HepG2 (cell line): ENCODE measurements around the gene MEA1. TPM values are rescaled to one million over a fixed set of nuclear protein-coding genes. Genes with fewer than 3 reads are reported as not detected.

Experiments used
- IRF9 ChIP-seq: sonication (generic); formaldehyde crosslinking; IDR thresholded peaks from 2 replicates; pipeline ENCODE4 v1.8.0; 2022; ENCODE audit warnings: missing genetic modification reagents, mild to moderate bottlenecking, borderline replicate concordance
- ISL2 ChIP-seq: sonication (generic); formaldehyde crosslinking; IDR thresholded peaks from 2 replicates; pipeline ENCODE4 v1.5.0; 2020; ENCODE audit warnings: missing genetic modification reagents
- LCORL ChIP-seq, 2 experiments: fragments of 450-650 bp in 1 of 2; sonication (generic) in 1 of 2; formaldehyde crosslinking in 1 of 2; IDR thresholded peaks; 2 replicates each; pipeline versions ENCODE4 v1.5.0 to v1.6.1; 2017 to 2020; ENCODE audit warnings: antibody characterized with exemption in 1 of 2, missing genetic modification reagents in 1 of 2
- NFATC3 ChIP-seq: sonication (generic); formaldehyde crosslinking; IDR thresholded peaks from 2 replicates; pipeline ENCODE4 v1.5.1; 2020; ENCODE audit warnings: mild to moderate bottlenecking, missing genetic modification reagents
- PTBP1 ChIP-seq: fragments of 200-400 bp; formaldehyde crosslinking; IDR thresholded peaks from 2 replicates; pipeline ENCODE4 v1.6.1; 2018; ENCODE audit warnings: low read length, low read depth; ENCODE audit not compliant: poor library complexity, severe bottlenecking
- RELA ChIP-seq: sonication (generic); formaldehyde crosslinking; IDR thresholded peaks from 2 replicates; pipeline ENCODE4 v1.4.0; 2020; ENCODE audit warnings: missing genetic modification reagents
- U2AF1 ChIP-seq: fragments of 200-400 bp; formaldehyde crosslinking; optimal IDR thresholded peaks from 2 replicates; pipeline ENCODE3; 2017; ENCODE audit warnings: mild to moderate bottlenecking, low read depth, low read length
- ZFY ChIP-seq: sonication (generic); formaldehyde crosslinking; IDR thresholded peaks from 2 replicates; pipeline ENCODE4 v1.4.0; 2020; ENCODE audit warnings: missing genetic modification reagents
- ZNF460 ChIP-seq: sonication (generic); formaldehyde crosslinking; IDR thresholded peaks from 2 replicates; pipeline ENCODE4 v1.5.1; 2020; ENCODE audit warnings: missing genetic modification reagents, mild to moderate bottlenecking, borderline replicate concordance
- ZNF576 ChIP-seq: sonication (generic); formaldehyde crosslinking; IDR thresholded peaks from 2 replicates; pipeline ENCODE4 v1.4.0; 2020; ENCODE audit warnings: mild to moderate bottlenecking, missing genetic modification reagents
- ZNF646 ChIP-seq: sonication (generic); formaldehyde crosslinking; IDR thresholded peaks from 2 replicates; pipeline ENCODE4 v1.9.0; 2021; ENCODE audit warnings: mild to moderate bottlenecking, missing genetic modification reagents
- ZNF782 ChIP-seq: sonication (generic); formaldehyde crosslinking; IDR thresholded peaks from 2 replicates; pipeline ENCODE4 v1.4.0; 2020; ENCODE audit warnings: missing genetic modification reagents, mild to moderate bottlenecking, borderline replicate concordance
- polyA plus RNA-seq, 8 experiments: library from polyadenylated mRNA; depleted of rRNA in 3 of 8; stranded (reverse) in 7 of 8; unstranded in 1 of 8; fragments of >200 nt; fragmentation: Illumina TruSeq in 4 of 8; extraction: Trizol in 4 of 8; gene quantifications; 2 replicates each; pipeline versions ENCODE4 v1.2.1 to v1.2.3, GENCODE V29; 2011 to 2016; ENCODE audit warnings: low read depth in 4 of 8, missing spikeins in 1 of 8, mixed read lengths in 1 of 8; ENCODE audit not compliant: insufficient read depth in 1 of 8
- total RNA-seq, 5 experiments: library from RNA; depleted of rRNA; stranded (reverse); fragments of >200 nt; fragmentation: Illumina TruSeq; extraction: Trizol; gene quantifications; 2 replicates each; pipeline ENCODE4 v1.2.3, GENCODE V29; 2016; ENCODE audit warnings: low read depth in 1 of 5
- TF ChIP-seq, protein P1 (sequence below): sonication (generic); formaldehyde crosslinking; IDR thresholded peaks from 2 replicates; pipeline ENCODE4 v1.9.0; 2021; ENCODE audit warnings: missing genetic modification reagents, borderline replicate concordance

The MEA1 gene
- total and polyA plus RNA-seq, 2 of the 13 experiments (the other 11 are each of a cell fraction or from before 2014, with no cell fraction given): 75.6 to 86.2 TPM

- TF ChIP-seq, protein P1, sequence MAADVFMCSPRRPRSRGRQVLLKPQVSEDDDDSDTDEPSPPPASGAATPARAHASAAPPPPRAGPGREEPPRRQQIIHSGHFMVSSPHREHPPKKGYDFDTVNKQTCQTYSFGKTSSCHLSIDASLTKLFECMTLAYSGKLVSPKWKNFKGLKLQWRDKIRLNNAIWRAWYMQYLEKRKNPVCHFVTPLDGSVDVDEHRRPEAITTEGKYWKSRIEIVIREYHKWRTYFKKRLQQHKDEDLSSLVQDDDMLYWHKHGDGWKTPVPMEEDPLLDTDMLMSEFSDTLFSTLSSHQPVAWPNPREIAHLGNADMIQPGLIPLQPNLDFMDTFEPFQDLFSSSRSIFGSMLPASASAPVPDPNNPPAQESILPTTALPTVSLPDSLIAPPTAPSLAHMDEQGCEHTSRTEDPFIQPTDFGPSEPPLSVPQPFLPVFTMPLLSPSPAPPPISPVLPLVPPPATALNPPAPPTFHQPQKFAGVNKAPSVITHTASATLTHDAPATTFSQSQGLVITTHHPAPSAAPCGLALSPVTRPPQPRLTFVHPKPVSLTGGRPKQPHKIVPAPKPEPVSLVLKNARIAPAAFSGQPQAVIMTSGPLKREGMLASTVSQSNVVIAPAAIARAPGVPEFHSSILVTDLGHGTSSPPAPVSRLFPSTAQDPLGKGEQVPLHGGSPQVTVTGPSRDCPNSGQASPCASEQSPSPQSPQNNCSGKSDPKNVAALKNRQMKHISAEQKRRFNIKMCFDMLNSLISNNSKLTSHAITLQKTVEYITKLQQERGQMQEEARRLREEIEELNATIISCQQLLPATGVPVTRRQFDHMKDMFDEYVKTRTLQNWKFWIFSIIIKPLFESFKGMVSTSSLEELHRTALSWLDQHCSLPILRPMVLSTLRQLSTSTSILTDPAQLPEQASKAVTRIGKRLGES: no peak
- TF ChIP-seq ZNF782 (CRISPR knock-in tag) (no peak), IRF9 (no peak), ZNF576 (CRISPR knock-in tag) (no peak), LCORL (IDR thresholded peaks at IDR 0.05) (no peak), LCORL (CRISPR knock-in tag; IDR thresholded peaks at IDR 0.05) (no peak), ZFY (CRISPR knock-in tag) (no peak), RELA (CRISPR knock-in tag) (no peak), PTBP1 (no peak), U2AF1 (no peak), ZNF460 (CRISPR knock-in tag) (no peak), ZNF646 (CRISPR knock-in tag) (no peak), NFATC3 (CRISPR knock-in tag) (no peak), ISL2 (CRISPR knock-in tag) (no peak)
Observed at GRCh38 chr6:42973926-42974325, 39.8 kb downstream of the MEA1 start (continued).
